AG20443 (cell line): Measurements from ENCODE around the gene SMARCC2.

Experiments used
- DNase-seq: peaks from one replicate; pipeline ENCODE4 v3.0.0; 2012; ENCODE audit warnings: low spot score, mixed read lengths

The SMARCC2 gene

GRCh38 chr12:56189099-56189917 lies at the start of gene SMARCC2:
SMARCC2 (minus strand) TSS chr12:56189483; CDS start chr12:56189461, 22 bp downstream.
- DNase-seq, result peak; percentile 97

GRCh38 chr12:56237552-56237951 lies 48.3 kb upstream of the SMARCC2 start:
- no peak for DNase-seq

- DNase-seq, result no peak
Measured at GRCh38 chr12:56236985-56237384, 47.7 kb upstream of the SMARCC2 start.

GRCh38 chr12:56236091-56236490 lies 46.8 kb upstream of the SMARCC2 start:
- no peak for DNase-seq

- no peak for DNase-seq
Measured at GRCh38 chr12:56234746-56235436, 45.6 kb upstream of the SMARCC2 start.

GRCh38 chr12:56231184-56231582 lies 41.9 kb upstream of the SMARCC2 start:
- no peak for DNase-seq

GRCh38 chr12:56230432-56231183 lies 41.3 kb upstream of the SMARCC2 start:
- DNase-seq, result no peak

GRCh38 chr12:56229916-56230431 lies 40.7 kb upstream of the SMARCC2 start, which contains the start of gene SLC39A5:
SLC39A5 (plus strand) TSS chr12:56230051; CDS start chr12:56231275, 1,224 bp downstream.
- DNase-seq, result no peak

GRCh38 chr12:56229082-56229481 lies 39.8 kb upstream of the SMARCC2 start:
- no peak for DNase-seq

GRCh38 chr12:56224954-56225353 lies 35.7 kb upstream of the SMARCC2 start:
- no peak for DNase-seq

- peak; percentile 98 for DNase-seq
Measured at GRCh38 chr12:56224102-56224701, 34.9 kb upstream of the SMARCC2 start, which contains the start of gene NABP2. NABP2 (plus strand) TSS chr12:56224342; CDS start chr12:56224857, 515 bp downstream.

- DNase-seq, result no peak
Measured at GRCh38 chr12:56223571-56224101, 34.4 kb upstream of the SMARCC2 start.

GRCh38 chr12:56222531-56222895 lies 33.2 kb upstream of the SMARCC2 start:
- no peak for DNase-seq

- DNase-seq, result peak; percentile 97
Measured at GRCh38 chr12:56221757-56222530, 32.7 kb upstream of the SMARCC2 start, which contains the start of gene RNF41. RNF41 (minus strand) TSS chr12:56221922; CDS start chr12:56214047, 7,875 bp downstream.

- DNase-seq, result peak; percentile 91
Measured at GRCh38 chr12:56221232-56221756, 32.0 kb upstream of the SMARCC2 start.

GRCh38 chr12:56220611-56221231 lies 31.4 kb upstream of the SMARCC2 start:
- peak; percentile 56 for DNase-seq

GRCh38 chr12:56219840-56220239 lies 30.6 kb upstream of the SMARCC2 start:
- no peak for DNase-seq

GRCh38 chr12:56216461-56216860 lies 27.2 kb upstream of the SMARCC2 start:
- DNase-seq, result no peak

- no peak for DNase-seq
Measured at GRCh38 chr12:56213878-56214277, 24.6 kb upstream of the SMARCC2 start.

- no peak for DNase-seq
Measured at GRCh38 chr12:56212361-56212760, 23.1 kb upstream of the SMARCC2 start.
